SIG-M5 (cell line): ENCODE data around the gene CEP72.
"Not testable (repeated sequence)": the region's sequence is repeated elsewhere in the genome, so short reads cannot be mapped to it uniquely, and the experiment has no call there.

Experiments
- DNase-seq: peaks from one replicate; lab custom pipeline; 2025; lab: John Stamatoyannopoulos, UW

The CEP72 gene

DNA sequence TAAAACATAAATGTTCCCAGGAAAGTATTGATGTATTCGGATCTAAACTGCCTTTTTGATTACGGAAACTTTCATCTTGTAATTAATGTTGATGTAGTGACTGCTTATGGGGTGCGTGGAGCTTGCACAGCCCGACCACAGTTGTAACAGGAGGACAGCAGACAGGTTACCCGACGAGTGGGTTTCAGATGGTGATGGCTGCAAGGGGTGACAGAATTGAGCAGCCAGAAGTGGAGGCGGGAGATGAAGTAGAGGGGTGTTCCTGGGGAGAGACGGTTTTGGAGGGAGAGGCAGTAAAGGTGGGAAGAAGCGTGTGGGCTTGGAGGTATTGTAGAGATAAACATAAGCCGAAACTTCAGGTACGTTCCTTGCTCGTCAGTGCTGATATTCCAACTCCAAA is 5.8 kb downstream of the CEP72 start:
- no peak for DNase-seq

DNA sequence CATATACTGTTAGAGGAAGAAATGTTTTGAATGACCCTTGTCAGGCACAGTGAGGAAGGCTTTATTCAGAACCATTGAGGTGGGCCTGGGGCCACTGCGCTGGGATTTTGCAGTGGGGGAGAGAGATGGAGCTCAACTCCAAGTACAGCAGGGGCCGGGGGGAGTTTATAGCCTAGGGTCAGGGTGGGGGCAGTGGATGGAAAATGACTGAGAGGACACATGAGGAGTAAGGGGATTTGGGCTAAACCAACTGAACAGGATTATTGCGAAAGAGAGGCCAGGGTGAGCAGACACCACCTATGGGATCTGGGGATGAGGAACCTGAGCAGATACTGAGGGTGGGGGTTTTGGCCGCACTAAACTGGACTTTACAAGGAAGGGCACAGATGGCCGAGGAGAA is 6.3 kb downstream of the CEP72 start:
- DNase-seq = no peak

GRCh38 chr5:619444-619843 is 7.3 kb downstream of the CEP72 start:
- DNase-seq = no peak

GRCh38 chr5:620152-620551 is 8.0 kb downstream of the CEP72 start:
- no peak for DNase-seq

GRCh38 chr5:620586-621180 is 8.5 kb downstream of the CEP72 start:
- no peak for DNase-seq

DNA sequence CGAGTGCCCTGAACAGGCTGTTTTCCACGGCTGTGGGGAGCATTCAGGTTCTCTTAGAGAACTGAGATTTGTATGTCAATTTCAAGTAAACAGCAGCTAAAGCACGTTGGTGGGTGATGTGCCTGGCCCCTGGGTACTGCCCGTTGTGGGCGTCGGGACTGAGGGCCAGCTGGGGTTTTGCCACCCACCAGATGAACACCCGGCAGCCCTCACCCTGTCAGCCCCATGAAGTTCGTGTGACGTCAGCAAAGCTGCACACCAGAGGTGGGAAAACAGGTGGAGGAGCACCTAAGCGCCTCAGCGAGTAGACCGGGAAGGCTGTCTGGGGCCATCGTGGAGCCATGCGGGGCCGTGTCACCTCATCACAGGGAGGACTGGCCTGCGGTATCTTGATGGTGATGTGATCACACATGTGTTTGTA is 9.2 kb downstream of the CEP72 start:
- DNase-seq = no peak

DNA sequence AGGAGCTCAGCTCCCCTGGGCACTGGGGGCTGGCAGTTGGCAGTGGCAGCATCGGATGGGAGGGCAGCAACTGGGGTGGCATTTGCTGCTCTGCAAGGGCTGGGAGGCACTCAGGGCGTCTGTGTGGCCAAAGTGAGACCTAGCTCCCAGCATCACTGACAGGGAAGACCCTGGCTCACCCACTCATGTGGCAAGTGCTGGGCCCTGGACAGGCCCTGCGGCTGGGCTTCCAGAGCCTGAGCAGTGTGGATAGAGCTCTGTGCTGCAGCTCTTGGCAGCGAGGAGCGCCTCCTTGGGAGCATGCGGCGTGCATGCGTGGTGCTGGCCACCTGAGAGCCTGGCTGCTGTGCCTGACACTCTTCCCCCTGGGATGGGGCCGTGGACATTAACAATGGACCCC is 10.2 kb downstream of the CEP72 start:
- no peak for DNase-seq

DNA sequence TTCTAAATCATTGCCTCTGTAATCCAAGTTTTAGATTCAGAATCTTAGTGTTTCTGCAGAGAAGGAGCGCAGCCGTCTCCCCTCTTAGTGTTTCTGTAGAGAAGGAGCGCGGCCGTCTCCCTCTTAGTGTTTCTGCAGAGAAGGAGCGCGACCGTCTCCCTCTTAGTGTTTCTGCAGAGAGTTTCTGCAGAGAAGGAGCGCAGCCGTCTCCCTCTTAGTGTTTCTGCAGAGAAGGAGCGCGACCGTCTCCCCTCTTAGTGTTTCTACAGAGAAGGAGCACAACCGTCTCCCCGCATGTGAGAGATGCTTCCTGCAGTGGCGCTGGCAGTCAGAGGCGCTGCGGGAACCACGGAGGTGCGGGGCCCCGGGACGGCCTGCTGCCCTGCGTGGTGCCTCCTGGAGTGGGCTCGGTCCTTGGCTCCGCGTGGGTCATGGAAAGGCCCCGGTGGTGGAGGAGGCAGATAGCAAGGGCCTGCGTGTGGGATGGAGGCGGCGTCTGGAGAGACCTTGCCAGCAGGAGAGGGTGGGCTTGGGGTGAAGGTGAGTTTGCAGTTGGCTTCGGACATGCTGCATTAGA is 10.9 kb downstream of the CEP72 start:
- no peak for DNase-seq

GRCh38 chr5:623531-623930 is 11.4 kb downstream of the CEP72 start:
- no peak for DNase-seq

- DNase-seq = no peak
Observed at GRCh38 chr5:624118-624950, 12.2 kb downstream of the CEP72 start.

DNA sequence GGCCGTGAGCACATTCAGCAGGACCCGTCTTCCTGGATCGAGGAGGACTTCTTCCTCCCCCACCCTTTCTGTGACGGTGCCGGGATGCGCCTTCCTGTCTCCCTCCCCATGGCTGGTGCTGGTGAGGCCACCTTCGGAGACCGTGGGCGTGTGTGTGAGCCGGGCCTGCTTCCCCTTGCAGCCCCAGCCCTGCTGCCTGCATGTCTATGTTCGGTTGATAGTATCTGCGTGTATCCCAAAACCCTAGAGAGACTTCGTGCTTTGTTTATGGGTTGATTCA is 12.8 kb downstream of the CEP72 start:
- no peak for DNase-seq

DNA sequence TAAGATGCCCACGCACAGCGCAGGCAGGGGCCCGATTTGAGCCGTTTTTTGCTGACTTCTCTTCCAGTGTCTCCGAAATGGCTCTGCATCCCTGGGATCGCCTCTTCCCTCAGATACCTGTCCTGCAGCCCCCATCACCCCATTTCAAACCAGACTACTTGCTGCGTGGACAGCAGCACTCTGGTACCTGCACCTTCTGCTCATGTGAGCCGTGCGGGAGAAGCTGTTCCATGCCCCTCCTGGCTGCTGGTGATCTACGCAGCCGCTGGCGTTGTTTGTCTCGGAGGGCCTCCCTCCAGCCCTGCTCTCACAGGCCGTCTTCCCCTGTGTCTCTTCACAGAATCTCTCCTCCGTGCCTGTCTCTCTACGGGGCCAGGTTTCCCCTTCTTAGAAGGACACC is 13.4 kb downstream of the CEP72 start:
- DNase-seq = no peak

DNA sequence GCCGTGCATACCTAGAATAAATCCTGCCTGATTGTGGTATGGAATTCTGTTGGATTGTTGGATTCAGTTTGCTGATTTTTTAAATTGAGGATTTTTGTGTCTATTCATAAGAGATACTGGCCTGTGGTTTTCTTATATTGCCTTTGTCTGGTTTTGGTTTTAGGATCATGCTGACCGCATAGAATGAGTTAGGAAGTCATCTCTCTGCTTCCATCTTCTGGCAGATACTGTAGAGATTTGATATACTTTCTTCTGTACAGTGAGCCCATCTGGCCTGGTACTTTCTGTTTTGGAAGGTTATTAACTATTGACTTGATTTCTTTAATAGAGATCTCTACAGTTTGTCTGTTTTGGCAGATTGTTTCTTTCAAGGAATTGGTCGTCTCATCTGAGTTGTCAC is 14.7 kb downstream of the CEP72 start:
- no peak for DNase-seq

- DNase-seq = no peak
Observed at GRCh38 chr5:627840-628239, 15.7 kb downstream of the CEP72 start.

DNA sequence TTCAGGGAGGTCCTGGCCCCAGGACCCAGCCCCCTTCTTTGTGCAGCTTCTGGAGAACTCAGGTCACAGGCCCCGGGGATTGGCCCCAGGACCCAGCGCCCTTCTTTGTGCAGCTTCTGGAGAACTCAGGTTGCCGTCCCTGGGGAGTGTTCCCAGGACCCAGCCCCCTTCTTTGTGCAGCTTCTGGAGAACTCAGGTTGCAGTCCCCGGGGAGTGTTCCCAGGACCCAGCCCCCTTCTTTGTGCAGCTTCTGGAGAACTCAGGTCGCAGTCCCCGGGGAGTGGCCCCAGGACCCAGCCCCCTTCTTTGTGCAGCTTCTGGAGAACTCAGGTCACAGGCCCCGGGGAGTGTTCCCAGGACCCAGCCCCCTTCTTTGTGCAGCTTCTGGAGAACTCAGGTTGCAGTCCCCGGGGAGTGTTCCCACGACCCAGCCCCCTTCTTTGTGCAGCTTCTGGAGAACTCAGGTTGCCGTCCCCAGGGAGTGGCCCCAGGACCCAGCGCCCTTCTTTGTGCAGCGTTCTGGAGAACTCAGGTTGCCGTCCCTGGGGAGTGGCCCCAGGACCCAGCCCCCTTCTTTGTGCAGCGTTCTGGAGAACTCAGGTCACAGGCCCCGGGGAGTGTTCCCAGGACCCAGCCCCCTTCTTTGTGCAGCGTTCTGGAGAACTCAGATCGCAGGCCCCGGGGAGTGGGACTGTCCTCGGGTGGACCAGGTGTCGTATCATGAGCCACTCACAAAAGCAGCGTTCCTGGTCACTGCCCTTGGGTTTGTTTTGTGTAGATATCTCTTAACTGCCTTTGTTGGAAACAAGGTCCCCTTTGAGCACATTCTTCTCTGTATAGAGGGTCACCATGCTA is 16.4 kb downstream of the CEP72 start:
- DNase-seq = not testable (repeated sequence)

- DNase-seq = no peak
Observed at GRCh38 chr5:633501-633955, 21.4 kb downstream of the CEP72 start.

GRCh38 chr5:634191-634590 is 22.1 kb downstream of the CEP72 start:
- DNase-seq = no peak

- no peak for DNase-seq
Observed at GRCh38 chr5:635306-636055, 23.3 kb downstream of the CEP72 start.

- no peak for DNase-seq
Observed at GRCh38 chr5:636951-637350, 24.8 kb downstream of the CEP72 start.

GRCh38 chr5:637581-638450 is 25.7 kb downstream of the CEP72 start:
- no peak for DNase-seq
